Endodermal cell (in vitro differentiated cells): Measurements from ENCODE around the gene CLMN. TPM values are rescaled to one million over a fixed set of nuclear protein-coding genes. Genes with fewer than 3 reads are reported as not detected.

Experiments
- DNase-seq: peaks from one replicate; pipeline ENCODE4 v3.0.0-alpha.2; 2017
- H3K27ac ChIP-seq: 2 replicates; pipeline ENCODE4 v1.5.1; 2013; ENCODE audit warnings: mild to moderate bottlenecking, low read depth, low read length, moderate library complexity
- H3K27me3 ChIP-seq: 2 replicates; pipeline ENCODE4 v1.6.1; 2013; ENCODE audit warnings: mild to moderate bottlenecking, low read length, moderate library complexity; ENCODE audit not compliant: insufficient read depth, control insufficient read depth, poor library complexity, severe bottlenecking
- H3K36me3 ChIP-seq: 2 replicates; pipeline ENCODE4 v1.7.0; 2013; ENCODE audit warnings: mild to moderate bottlenecking, low read length, moderate library complexity; ENCODE audit not compliant: control insufficient read depth, insufficient read depth
- H3K4me1 ChIP-seq: one replicate; pipeline ENCODE4 v1.7.0; 2013; ENCODE audit warnings: low read length; ENCODE audit not compliant: control insufficient read depth, insufficient read depth
- H3K4me3 ChIP-seq: 2 replicates; pipeline ENCODE4 v1.5.1; 2013; ENCODE audit warnings: mild to moderate bottlenecking, low read length, moderate library complexity
- H3K9ac ChIP-seq: 2 replicates; pipeline ENCODE4 v1.6.1; 2013; ENCODE audit warnings: mild to moderate bottlenecking, low read length, moderate library complexity; ENCODE audit not compliant: poor library complexity, severe bottlenecking; ENCODE audit errors: extremely low read depth
- H3K9me3 ChIP-seq: 2 replicates; pipeline ENCODE4 v1.6.1; 2013; ENCODE audit warnings: mild to moderate bottlenecking, low read length, moderate library complexity; ENCODE audit not compliant: control insufficient read depth
- H3K27ac Mint-ChIP-seq: 2 replicates; pipeline ENCODE4 v1.8.0; 2020; ENCODE audit warnings: mixed read lengths
- H3K27me3 Mint-ChIP-seq: 2 replicates; pipeline ENCODE4 v1.8.0; 2021; ENCODE audit warnings: mild to moderate bottlenecking, mixed read lengths; ENCODE audit not compliant: insufficient read depth
- H3K36me3 Mint-ChIP-seq: 2 replicates; pipeline ENCODE4 v1.8.0; 2020; ENCODE audit warnings: low read depth, mixed read lengths
- H3K4me1 Mint-ChIP-seq: 2 replicates; pipeline ENCODE4 v1.8.0; 2020; ENCODE audit warnings: mixed read lengths
- H3K4me3 Mint-ChIP-seq: 2 replicates; pipeline ENCODE4 v1.8.0; 2020; ENCODE audit warnings: mild to moderate bottlenecking, moderate library complexity, mixed read lengths
- H3K9me3 Mint-ChIP-seq: 2 replicates; pipeline ENCODE4 v1.8.0; 2020; ENCODE audit warnings: mild to moderate bottlenecking, mixed read lengths
- CTCF ChIP-seq: fragments of 200-600 bp; sonication (generic); conservative IDR thresholded peaks from 2 replicates; pipeline ENCODE4 v1.5.0; 2021; ENCODE audit warnings: antibody characterized with exemption, mild to moderate bottlenecking
- WGBS, 2 experiments: methylation state at CpG; one replicate each; pipeline versions ENCODE4 v1.1.5 to v1.1.7; 2013; ENCODE audit warnings: missing lambda C conversion rate in 2 of 2, mixed read lengths in 1 of 2; ENCODE audit not compliant: insufficient coverage in 1 of 2, insufficient read length in 1 of 2; 5-methylcytosine and 5-hydroxymethylcytosine counted together
- total RNA-seq, 2 donors: library from RNA; stranded (reverse); fragmentation: NEBNext Ultra II Directional in 1 of 2; extraction: Animal tissue kit (Norgen Biotek cat#: 25700) in 1 of 2; gene quantifications; 2 replicates in 1 of 2; 3 replicates in 1 of 2; pipeline ENCODE4 v1.2.1, GENCODE V29; 2021

The CLMN gene
- total RNA-seq, 2 donors from 2014 or later: 9.5 to 11.7 TPM

- H3K9ac ChIP-seq: no peak overlapping the region
- WGBS, 2 experiments: 85 to 86% methylated on average over 4 to 5 of the region's 5 CpGs
- Mint-ChIP-seq H3K4me3 (no peak overlapping the region), H3K36me3 (no peaks in the 10 kb centered on the region), H3K27ac (no peak overlapping the region), H3K27me3 (no peaks in the 10 kb centered on the region), H3K9me3 (peaks cover 2% of the 10 kb centered on the region), H3K4me1 (peaks cover 8% of the 10 kb centered on the region)
- no peak for DNase-seq
- H3K9me3 ChIP-seq: no peaks in the 10 kb centered on the region
- H3K27me3 ChIP-seq: no peaks in the 10 kb centered on the region
- TF ChIP-seq CTCF: no peak
- H3K4me1 ChIP-seq: no peaks in the 10 kb centered on the region
- no peak overlapping the region for H3K27ac ChIP-seq
- no peaks in the 10 kb centered on the region for H3K36me3 ChIP-seq
- H3K4me3 ChIP-seq: no peak overlapping the region
Observed at GRCh38 chr14:95272057-95272456, 47.7 kb downstream of the CLMN start.

GRCh38 chr14:95270203-95270602, 49.5 kb downstream of the CLMN start:
- H3K27ac ChIP-seq: no peak overlapping the region
- H3K4me1 ChIP-seq: no peaks in the 10 kb centered on the region
- no peak for DNase-seq
- Mint-ChIP-seq H3K9me3 (peaks cover 2% of the 10 kb centered on the region), H3K4me3 (no peak overlapping the region), H3K27ac (no peak overlapping the region), H3K4me1 (peaks cover 14% of the 10 kb centered on the region), H3K27me3 (no peaks in the 10 kb centered on the region), H3K36me3 (no peaks in the 10 kb centered on the region)
- no peaks in the 10 kb centered on the region for H3K27me3 ChIP-seq
- no peaks in the 10 kb centered on the region for H3K9me3 ChIP-seq
- no peak for TF ChIP-seq CTCF
- WGBS, 2 experiments: 85 to 100% methylated on average over 1 to 2 of the region's 2 CpGs
- no peak overlapping the region for H3K9ac ChIP-seq
- no peaks in the 10 kb centered on the region for H3K36me3 ChIP-seq
- H3K4me3 ChIP-seq: no peak overlapping the region

- Mint-ChIP-seq H3K4me3 (no peak overlapping the region), H3K27ac (no peak overlapping the region), H3K36me3 (no peaks in the 10 kb centered on the region), H3K9me3 (peaks cover 2% of the 10 kb centered on the region), H3K27me3 (no peaks in the 10 kb centered on the region), H3K4me1 (peaks cover 13% of the 10 kb centered on the region)
- Histone ChIP-seq H3K4me3 (no peak overlapping the region), H3K9me3 (no peaks in the 10 kb centered on the region), H3K9ac (no peak overlapping the region), H3K27me3 (no peaks in the 10 kb centered on the region), H3K36me3 (no peaks in the 10 kb centered on the region), H3K4me1 (no peaks in the 10 kb centered on the region), H3K27ac (no peak overlapping the region)
- no peak for DNase-seq
- WGBS, 2 experiments: 94% methylated on average over 2 of the region's 2 CpGs; no CpG with 5 or more reads in 1 of the 2 experiments
- TF ChIP-seq CTCF: no peak
Observed at GRCh38 chr14:95269493-95269892, 50.2 kb downstream of the CLMN start.
